Measurements from ENCODE around the gene GJB1.

GRCh38 chrX:71210816-71211215, 12.2 kb upstream of the GJB1 start:
- TF ChIP-seq CTCF (conservative IDR thresholded peaks at IDR 0.05 in 1 of 2, IDR thresholded peaks at IDR 0.05 in 1 of 2; ENCODE audit: low read depth in 1 of 2, low read length in 2 of 2), result no peak
- TF ChIP-seq EZH2 (IDR thresholded peaks at IDR 0.05; ENCODE audit: low read length, missing control alignments), result no peak

All from fibroblast of lung (primary cell).